Stimulated activated CD4-positive, alpha-beta T cell treated with anti-CD3 and anti-CD28 coated beads, Interleukin-4, amount 100 ng/mL, for 1 hour (primary cell): ENCODE results near the gene ADGRB3.
"Not testable (repeated sequence)": the region's sequence is repeated elsewhere in the genome, so short reads cannot be mapped to it uniquely, and the experiment has no call there.

ENCODE experiments used
- DNase-seq: peaks from one replicate; pipeline ENCODE4 v3.0.0-alpha.2; 2020

The ADGRB3 gene

GRCh38 chr6:68650142-68650541, 15.1 kb downstream of the ADGRB3 start:
- DNase-seq: no peak

GRCh38 chr6:68651011-68651985, 16.2 kb downstream of the ADGRB3 start:
- no peak for DNase-seq

GRCh38 chr6:68652117-68652536, 17.0 kb downstream of the ADGRB3 start:
- no peak for DNase-seq

- no peak for DNase-seq
These were observed 18.1 kb downstream of the ADGRB3 start for GRCh38 chr6:68653074-68653705.

- no peak for DNase-seq
These were observed 18.6 kb downstream of the ADGRB3 start for GRCh38 chr6:68653706-68654089.

GRCh38 chr6:68654134-68654533, 19.1 kb downstream of the ADGRB3 start:
- no peak for DNase-seq

- no peak for DNase-seq
These were observed 19.9 kb downstream of the ADGRB3 start for GRCh38 chr6:68655028-68655427.

GRCh38 chr6:68657374-68658139, 22.5 kb downstream of the ADGRB3 start:
- DNase-seq: no peak

- DNase-seq: no peak
These were observed 23.3 kb downstream of the ADGRB3 start for GRCh38 chr6:68658338-68658737.

GRCh38 chr6:68673255-68673654, 38.2 kb downstream of the ADGRB3 start:
- no peak for DNase-seq

GRCh38 chr6:68675548-68675947, 40.5 kb downstream of the ADGRB3 start:
- DNase-seq: no peak

GRCh38 chr6:68676094-68676493, 41.0 kb downstream of the ADGRB3 start:
- not testable (repeated sequence) for DNase-seq

GRCh38 chr6:68677058-68677457, 42.0 kb downstream of the ADGRB3 start:
- no peak for DNase-seq

GRCh38 chr6:68679399-68679798, 44.3 kb downstream of the ADGRB3 start:
- DNase-seq: no peak

GRCh38 chr6:68680264-68680663, 45.2 kb downstream of the ADGRB3 start:
- no peak for DNase-seq

GRCh38 chr6:68689910-68690309, 54.8 kb downstream of the ADGRB3 start:
- no peak for DNase-seq

- DNase-seq: no peak
These were observed 56.0 kb downstream of the ADGRB3 start for GRCh38 chr6:68691120-68691519.

- DNase-seq: no peak
These were observed 58.2 kb downstream of the ADGRB3 start for GRCh38 chr6:68693271-68693670.

- no peak for DNase-seq
These were observed 60.3 kb downstream of the ADGRB3 start for GRCh38 chr6:68695403-68695802.

- DNase-seq: no peak
These were observed 60.8 kb downstream of the ADGRB3 start for GRCh38 chr6:68695838-68696237.

- DNase-seq: no peak
These were observed 62.3 kb downstream of the ADGRB3 start for GRCh38 chr6:68697394-68697793.

GRCh38 chr6:68701159-68701558, 66.1 kb downstream of the ADGRB3 start:
- no peak for DNase-seq

- no peak for DNase-seq
These were observed 69.4 kb downstream of the ADGRB3 start for GRCh38 chr6:68704485-68704884.
